Progenitor cell of endocrine pancreas (in vitro differentiated cells): ENCODE data around the gene EBF4. TPM values are rescaled to one million over a fixed set of nuclear protein-coding genes. Genes with fewer than 3 reads are reported as not detected.
A peak's percentile ranks its signal among the peaks of the same experiment; 100 is the strongest.

Source experiments
- DNase-seq: peaks from one replicate; pipeline ENCODE4 v3.0.0; 2021; ENCODE audit warnings: low spot score; ENCODE audit not compliant: unreplicated experiment
- H3K27ac Mint-ChIP-seq: 2 replicates; pipeline ENCODE4 v1.8.0; 2021; ENCODE audit warnings: mild to moderate bottlenecking, moderate library complexity, mixed read lengths
- H3K27me3 Mint-ChIP-seq: 2 replicates; pipeline ENCODE4 v1.8.0; 2021; ENCODE audit warnings: mixed read lengths
- H3K36me3 Mint-ChIP-seq: 2 replicates; pipeline ENCODE4 v1.8.0; 2022; ENCODE audit warnings: mixed read lengths; ENCODE audit not compliant: insufficient read depth
- H3K4me1 Mint-ChIP-seq: 2 replicates; pipeline ENCODE4 v1.8.0; 2021; ENCODE audit warnings: low read depth, mixed read lengths
- H3K4me3 Mint-ChIP-seq: 2 replicates; pipeline ENCODE4 v1.8.0; 2021; ENCODE audit warnings: low read depth, mild to moderate bottlenecking, moderate library complexity, mixed read lengths
- H3K9me3 Mint-ChIP-seq: 2 replicates; pipeline ENCODE4 v1.8.0; 2021; ENCODE audit warnings: low read depth, mixed read lengths
- total RNA-seq: library from RNA; stranded (reverse); gene quantifications from 2 replicates; pipeline ENCODE4 v1.2.1, GENCODE V29; 2021
- TF ChIP-seq, protein P1 (sequence below): fragments of 200-600 bp; sonication (generic); IDR thresholded peaks from one replicate; pipeline ENCODE4 v1.5.0; 2021; ENCODE audit warnings: antibody characterized with exemption, mild to moderate bottlenecking; ENCODE audit not compliant: unreplicated experiment

Gene EBF4
- total RNA-seq, 1 donor from 2014 or later: 63.8 TPM

- Mint-ChIP-seq H3K4me1 (peaks cover 9% of the 10 kb centered on the region), H3K27me3 (peaks cover 80% of the 10 kb centered on the region), H3K9me3 (no peaks in the 10 kb centered on the region), H3K36me3 (peaks cover 6% of the 10 kb centered on the region), H3K27ac (no peak overlapping the region), H3K4me3 (no peak overlapping the region)
- TF ChIP-seq, protein P1, sequence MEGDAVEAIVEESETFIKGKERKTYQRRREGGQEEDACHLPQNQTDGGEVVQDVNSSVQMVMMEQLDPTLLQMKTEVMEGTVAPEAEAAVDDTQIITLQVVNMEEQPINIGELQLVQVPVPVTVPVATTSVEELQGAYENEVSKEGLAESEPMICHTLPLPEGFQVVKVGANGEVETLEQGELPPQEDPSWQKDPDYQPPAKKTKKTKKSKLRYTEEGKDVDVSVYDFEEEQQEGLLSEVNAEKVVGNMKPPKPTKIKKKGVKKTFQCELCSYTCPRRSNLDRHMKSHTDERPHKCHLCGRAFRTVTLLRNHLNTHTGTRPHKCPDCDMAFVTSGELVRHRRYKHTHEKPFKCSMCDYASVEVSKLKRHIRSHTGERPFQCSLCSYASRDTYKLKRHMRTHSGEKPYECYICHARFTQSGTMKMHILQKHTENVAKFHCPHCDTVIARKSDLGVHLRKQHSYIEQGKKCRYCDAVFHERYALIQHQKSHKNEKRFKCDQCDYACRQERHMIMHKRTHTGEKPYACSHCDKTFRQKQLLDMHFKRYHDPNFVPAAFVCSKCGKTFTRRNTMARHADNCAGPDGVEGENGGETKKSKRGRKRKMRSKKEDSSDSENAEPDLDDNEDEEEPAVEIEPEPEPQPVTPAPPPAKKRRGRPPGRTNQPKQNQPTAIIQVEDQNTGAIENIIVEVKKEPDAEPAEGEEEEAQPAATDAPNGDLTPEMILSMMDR: no peak
- no peak for DNase-seq
These were observed 5.1 kb upstream of the EBF4 start for GRCh38 chr20:2687514-2687913.

GRCh38 chr20:2688041-2688591 is 4.5 kb upstream of the EBF4 start:
- TF ChIP-seq, protein P1: peak; percentile 76
- peak; percentile 26 for DNase-seq
- Mint-ChIP-seq H3K4me1 (peaks cover 9% of the 10 kb centered on the region), H3K27ac (no peak overlapping the region), H3K36me3 (peaks cover 6% of the 10 kb centered on the region), H3K4me3 (no peak overlapping the region), H3K27me3 (peaks cover 75% of the 10 kb centered on the region), H3K9me3 (no peaks in the 10 kb centered on the region)

DNA sequence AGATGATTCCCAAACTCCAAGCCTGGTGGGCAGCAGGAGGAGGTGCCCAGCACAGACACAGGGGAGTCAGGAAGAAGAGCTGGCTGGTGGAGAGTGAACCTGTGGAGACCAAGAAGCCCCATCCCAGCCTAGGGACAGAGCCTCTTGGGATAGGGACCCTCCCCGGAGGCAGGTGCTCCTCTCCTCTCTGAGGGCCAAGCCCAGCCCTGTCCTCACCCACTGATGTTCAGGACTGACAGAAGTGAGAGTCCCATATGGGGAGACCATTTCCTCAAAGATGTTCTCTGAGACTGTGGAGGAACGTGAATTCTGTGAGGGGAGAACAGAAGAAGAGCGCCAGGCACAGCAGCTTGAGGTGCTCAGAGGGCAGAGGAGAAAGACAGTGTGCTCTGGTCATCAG is 2.4 kb upstream of the EBF4 start:
- Mint-ChIP-seq H3K36me3 (peaks cover 7% of the 10 kb centered on the region), H3K9me3 (no peaks in the 10 kb centered on the region), H3K27ac (no peak overlapping the region), H3K4me3 (no peak overlapping the region), H3K4me1 (peaks cover 9% of the 10 kb centered on the region), H3K27me3 (peaks cover 79% of the 10 kb centered on the region)
- TF ChIP-seq, protein P1: no peak
- DNase-seq: no peak

DNA sequence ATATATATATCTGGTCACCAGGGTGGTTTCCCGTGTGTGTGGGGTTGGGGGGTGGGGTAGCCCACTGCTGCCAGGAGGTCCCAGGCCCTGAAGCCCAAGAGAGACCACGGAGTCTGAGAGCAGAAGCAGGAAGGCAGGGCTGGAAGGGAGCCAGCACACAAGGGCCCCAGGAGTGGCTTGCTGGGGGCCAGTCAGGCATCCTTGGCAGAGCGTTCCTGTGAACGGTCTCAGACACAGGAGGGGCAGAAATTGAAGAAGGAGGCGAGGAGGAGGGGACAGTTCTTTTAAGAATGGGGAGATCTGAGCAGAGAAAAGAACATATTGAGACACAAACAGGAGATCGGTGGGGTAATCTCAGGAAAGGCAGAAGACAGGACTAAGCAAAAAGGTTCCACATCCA is 1.9 kb upstream of the EBF4 start:
- TF ChIP-seq, protein P1: no peak
- Mint-ChIP-seq H3K4me1 (peaks cover 9% of the 10 kb centered on the region), H3K4me3 (peak overlapping the region; percentile 87), H3K9me3 (no peaks in the 10 kb centered on the region), H3K36me3 (peaks cover 7% of the 10 kb centered on the region), H3K27me3 (peaks cover 79% of the 10 kb centered on the region), H3K27ac (no peak overlapping the region)
- DNase-seq: no peak

DNA sequence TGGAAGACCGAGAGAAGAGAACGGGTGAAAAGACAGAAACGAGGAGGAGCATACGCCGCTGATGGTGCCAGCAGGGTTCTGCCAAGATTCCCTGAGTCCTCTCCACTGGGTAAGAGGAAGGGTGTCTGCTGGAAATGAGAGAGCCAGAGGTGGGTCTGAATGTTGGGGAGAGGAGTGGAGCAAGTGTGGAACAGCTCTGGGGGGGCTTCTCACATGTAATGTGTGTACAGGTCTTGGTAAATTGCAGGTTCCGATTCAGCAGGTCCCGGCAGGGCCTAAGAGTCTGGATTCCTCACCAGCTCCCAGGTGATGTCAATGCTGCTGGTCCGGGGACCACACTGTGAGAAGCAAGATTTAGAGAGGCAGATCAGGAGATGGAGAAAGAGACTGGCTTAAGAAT is 1.5 kb upstream of the EBF4 start:
- Mint-ChIP-seq H3K27me3 (peaks cover 79% of the 10 kb centered on the region), H3K9me3 (no peaks in the 10 kb centered on the region), H3K36me3 (peaks cover 9% of the 10 kb centered on the region)

More for the DNA sequence above, 1.5 kb upstream of the EBF4 start:
- Mint-ChIP-seq H3K27ac (peak overlapping the region; percentile 95), H3K4me1 (peaks cover 9% of the 10 kb centered on the region), H3K4me3 (peak overlapping the region; percentile 87)
- DNase-seq: no peak
- TF ChIP-seq, protein P1: no peak
